K562 (cell line): Measurements from ENCODE around the gene FCSK. TPM values are rescaled to one million over a fixed set of nuclear protein-coding genes. Genes with fewer than 3 reads are reported as not detected.

Experiments
- CAMTA2 ChIP-seq: fragments of 250-450 bp; sonication (Bioruptor Pico); conservative IDR thresholded peaks from 2 replicates; pipeline ENCODE4 v1.5.1; 2022
- CBFA2T3 ChIP-seq: fragments of 450-650 bp; IDR thresholded peaks from 2 replicates; pipeline ENCODE4 v1.6.1; 2017
- CCAR2 ChIP-seq: fragments of 200-400 bp; formaldehyde crosslinking; IDR thresholded peaks from 2 replicates; pipeline ENCODE4 v1.6.1; 2017; ENCODE audit warnings: mild to moderate bottlenecking, low read depth, low read length
- CEBPB ChIP-seq: fragments of 450-650 bp; IDR thresholded peaks from 2 replicates; pipeline ENCODE4 v1.6.1; 2016; ENCODE audit warnings: missing genetic modification characterization, missing compliant biosample characterization
- CHCHD3 ChIP-seq: fragments of 250-450 bp; sonication (Bioruptor Pico); IDR thresholded peaks from 2 replicates; pipeline ENCODE4 v2.1.2; 2022; ENCODE audit warnings: mild to moderate bottlenecking
- FOXK1 ChIP-seq: sonication (generic); formaldehyde crosslinking; IDR thresholded peaks from 2 replicates; pipeline ENCODE4 v1.8.0; 2022; ENCODE audit warnings: missing genetic modification reagents, mild to moderate bottlenecking, borderline replicate concordance
- FOXP4 ChIP-seq: sonication (generic); formaldehyde crosslinking; IDR thresholded peaks from 2 replicates; pipeline ENCODE4 v1.8.0; 2022; ENCODE audit warnings: mild to moderate bottlenecking, missing genetic modification reagents, borderline replicate concordance
- HDAC1 ChIP-seq, 2 experiments: fragments of 450-650 bp; IDR thresholded peaks; 2 replicates each; pipeline ENCODE4 v1.6.1; 2016 to 2017; ENCODE audit warnings: inconsistent platforms in 1 of 2, mild to moderate bottlenecking in 1 of 2, moderate library complexity in 1 of 2
- MTA3 ChIP-seq: fragments of 450-650 bp; formaldehyde crosslinking; IDR thresholded peaks from 2 replicates; pipeline ENCODE4 v1.6.1; 2017; ENCODE audit warnings: mild to moderate bottlenecking, borderline replicate concordance
- NBN ChIP-seq: fragments of 450-650 bp; IDR thresholded peaks from 2 replicates; pipeline ENCODE4 v1.6.1; 2016; ENCODE audit warnings: low read depth, mild to moderate bottlenecking
- NR1H2 ChIP-seq: sonication (generic); formaldehyde crosslinking; IDR thresholded peaks from 2 replicates; pipeline ENCODE4 v1.4.0; 2020; ENCODE audit warnings: mild to moderate bottlenecking, missing genetic modification reagents
- PCBP1 ChIP-seq: fragments of 200-400 bp; formaldehyde crosslinking; IDR thresholded peaks from 2 replicates; pipeline ENCODE4 v1.6.1; 2018; ENCODE audit warnings: mild to moderate bottlenecking, low read depth, low read length; ENCODE audit not compliant: poor library complexity, severe bottlenecking
- PHF21A ChIP-seq: fragments of 450-650 bp; IDR thresholded peaks from 2 replicates; pipeline ENCODE4 v1.6.1; 2017; ENCODE audit warnings: low read depth, borderline replicate concordance
- PTRF ChIP-seq: fragments of 450-650 bp; IDR thresholded peaks from 2 replicates; pipeline ENCODE4 v1.6.1; 2016; ENCODE audit warnings: mild to moderate bottlenecking, missing genetic modification characterization, missing compliant biosample characterization
- SMARCE1 ChIP-seq: fragments of 450-650 bp; IDR thresholded peaks from 2 replicates; pipeline ENCODE4 v1.7.1; 2016; ENCODE audit warnings: mild to moderate bottlenecking
- SP1 ChIP-seq: sonication (generic); formaldehyde crosslinking; IDR thresholded peaks from 2 replicates; pipeline ENCODE4 v1.8.1; 2022; ENCODE audit warnings: mild to moderate bottlenecking, missing genetic modification reagents
- TFAP4 ChIP-seq: sonication (generic); formaldehyde crosslinking; IDR thresholded peaks from 2 replicates; pipeline ENCODE4 v1.8.0; 2022; ENCODE audit warnings: missing genetic modification reagents, mild to moderate bottlenecking, moderate library complexity, borderline replicate concordance
- ZMIZ1 ChIP-seq, 2 experiments: fragments of 150-350 bp in 1 of 2; IDR thresholded peaks; 2 replicates each; pipeline ENCODE4 v1.6.1; 2012 to 2016; ENCODE audit warnings: low read depth in 2 of 2, low read length in 2 of 2, mild to moderate bottlenecking in 1 of 2, moderate library complexity in 1 of 2
- ZNF12 ChIP-seq: sonication (generic); formaldehyde crosslinking; IDR thresholded peaks from 2 replicates; pipeline ENCODE4 v1.4.0; 2020; ENCODE audit warnings: mild to moderate bottlenecking, missing genetic modification reagents
- ZNF239 ChIP-seq: fragments of 250-450 bp; sonication (Bioruptor Pico); IDR thresholded peaks from 2 replicates; pipeline ENCODE4 v1.4.0; 2020; ENCODE audit warnings: mild to moderate bottlenecking
- ZNF274 ChIP-seq: IDR thresholded peaks from 2 replicates; pipeline ENCODE4 v1.6.1; 2011; ENCODE audit warnings: low read depth, mild to moderate bottlenecking, low read length, moderate library complexity, borderline replicate concordance
- ZNF507 ChIP-seq: conservative IDR thresholded peaks from 2 replicates; pipeline ENCODE4 v1.6.1; 2017; ENCODE audit warnings: missing genetic modification characterization, missing compliant biosample characterization
- polyA plus RNA-seq, 8 experiments: library from polyadenylated mRNA; depleted of rRNA in 4 of 8; stranded (reverse) in 5 of 8; unstranded in 3 of 8; fragments of >200 nt; fragmentation: Nextera tagmentation in 2 of 8; fragmentation: Illumina TruSeq in 1 of 8; extraction: Ambion mirVana in 2 of 8; extraction: Trizol in 1 of 8; gene quantifications; 2 replicates each; pipeline versions ENCODE4 v1.2.1 to v1.2.3, GENCODE V29; 2011 to 2014; ENCODE audit warnings: inconsistent platforms in 1 of 8, missing spikeins in 1 of 8
- total RNA-seq, 7 experiments: library from RNA; depleted of rRNA in 6 of 7; stranded (reverse); fragments of >200 nt in 6 of 7; fragmentation: Illumina TruSeq in 2 of 7; extraction: Trizol in 2 of 7; gene quantifications; 2 replicates each; pipeline versions ENCODE4 v1.2.1 to v1.2.3, GENCODE V29; 2011 to 2021; ENCODE audit warnings: low replicate concordance in 1 of 7

The FCSK gene
- total and polyA plus RNA-seq, 9 of the 15 experiments (the other 6 are each of a cell fraction or from before 2014, with no cell fraction given): 0.92 to 18.6 (median 8.3) TPM

- peak; percentile 62 for TF ChIP-seq TFAP4 (CRISPR knock-in tag)
- no peak for TF ChIP-seq PHF21A
- no peak for TF ChIP-seq ZNF507 (tag)
- TF ChIP-seq SMARCE1: no peak
- 0 out of 2 replicates have a peak, but pooled peaks have one; percentile 59 for TF ChIP-seq SP1 (CRISPR knock-in tag)
- no peak for TF ChIP-seq CAMTA2
- no peak for TF ChIP-seq PTRF (tag)
- TF ChIP-seq CBFA2T3: peak; percentile 25; the same call in 1 of the 2 replicates
- TF ChIP-seq FOXP4 (CRISPR knock-in tag): 0 out of 2 replicates have a peak, but pooled peaks have one; percentile 34
- TF ChIP-seq PCBP1: no peak
- TF ChIP-seq CEBPB (tag): peak; percentile 75; the same call in 1 of the 2 replicates
- no peak for TF ChIP-seq CCAR2
- no peak for TF ChIP-seq FOXK1 (CRISPR knock-in tag)
- peak in 1 of 2 experiments; percentile 41; a peak in 1 of 4 replicates for TF ChIP-seq HDAC1 (IDR thresholded peaks at IDR 0.05)
- peak; percentile 69 for TF ChIP-seq MTA3
- no peak for TF ChIP-seq CHCHD3 (CRISPR knock-in tag)
- TF ChIP-seq NR1H2 (CRISPR knock-in tag): 0 out of 2 replicates have a peak, but pooled peaks have one; percentile 57
- TF ChIP-seq ZMIZ1 (IDR thresholded peaks at IDR 0.05; ENCODE audit: low read depth in 2 of 2, low read length in 2 of 2): no peak
- TF ChIP-seq ZNF274: no peak
- 0 out of 2 replicates have a peak, but pooled peaks have one; percentile 32 for TF ChIP-seq ZNF12 (CRISPR knock-in tag)
- 0 out of 2 replicates have a peak, but pooled peaks have one; percentile 28 for TF ChIP-seq NBN
- TF ChIP-seq ZNF239: no peak
These were observed 69.5 kb downstream of the FCSK start, which contains the start of gene SF3B3 (continued) for GRCh38 chr16:70523743-70524398.
